Inflammatory macrophage treated with lipopolysaccharide for 1 hour (primary cell): ENCODE data around the gene EPC2.
"Not testable (repeated sequence)": the region's sequence is repeated elsewhere in the genome, so short reads cannot be mapped to it uniquely, and the experiment has no call there.

Source experiments
- DNase-seq, 2 donors: peaks; one replicate each; pipeline ENCODE4 v3.0.0-alpha.2; 2020 to 2022

Gene EPC2

GRCh38 chr2:148730085-148730484, 85.5 kb downstream of the EPC2 start:
- no peak for DNase-seq

DNA sequence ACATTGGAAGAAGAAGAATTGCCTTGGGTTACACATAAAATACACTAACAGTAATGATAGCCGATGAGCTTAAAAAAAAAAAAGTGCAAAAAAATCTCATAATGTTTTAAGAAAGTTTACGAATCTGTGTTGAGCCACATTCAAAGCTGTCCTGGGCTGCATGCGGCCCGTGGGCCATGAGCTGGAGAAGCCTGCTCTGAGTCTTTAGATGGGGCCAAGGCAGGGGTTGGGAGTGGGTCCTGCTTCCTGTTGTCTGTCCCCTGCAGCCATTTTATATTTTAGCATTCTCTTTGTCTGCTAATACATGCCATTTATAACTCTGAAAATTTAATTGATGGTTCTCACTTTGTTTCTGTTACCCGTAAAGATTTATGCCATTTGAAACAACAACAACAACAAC, 93.2 kb downstream of the EPC2 start:
- no peak for DNase-seq

DNA sequence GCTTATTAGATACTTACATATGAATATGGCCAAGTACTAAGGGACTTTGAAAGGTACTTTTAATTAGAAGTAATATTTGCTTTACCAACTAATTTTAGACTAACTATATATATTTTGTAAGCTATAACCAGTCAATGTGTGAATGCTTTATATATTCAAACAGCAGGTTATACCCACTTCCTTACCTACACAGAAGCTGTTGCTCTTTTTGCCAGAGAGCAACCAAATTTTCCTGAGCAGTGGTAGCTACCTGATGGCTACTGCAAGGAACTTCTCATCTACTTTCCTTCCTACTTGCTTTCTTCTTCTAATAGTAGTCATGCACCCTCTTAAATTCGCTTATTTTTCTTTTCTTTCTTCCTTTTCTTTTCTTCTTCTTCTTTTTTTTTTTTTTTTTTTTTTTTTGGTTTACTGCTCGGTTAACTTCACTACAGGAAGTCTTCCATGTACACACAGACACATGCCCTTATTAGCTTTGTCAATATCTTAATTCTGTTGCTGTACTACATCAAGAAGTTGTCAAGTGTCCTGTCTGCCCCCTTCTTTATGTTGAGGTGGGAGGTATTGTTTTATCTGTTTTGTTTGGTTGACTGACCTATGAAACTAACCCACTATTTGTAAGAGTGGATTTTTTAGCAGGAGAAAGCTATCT, 95.0 kb downstream of the EPC2 start:
- DNase-seq: no peak

DNA sequence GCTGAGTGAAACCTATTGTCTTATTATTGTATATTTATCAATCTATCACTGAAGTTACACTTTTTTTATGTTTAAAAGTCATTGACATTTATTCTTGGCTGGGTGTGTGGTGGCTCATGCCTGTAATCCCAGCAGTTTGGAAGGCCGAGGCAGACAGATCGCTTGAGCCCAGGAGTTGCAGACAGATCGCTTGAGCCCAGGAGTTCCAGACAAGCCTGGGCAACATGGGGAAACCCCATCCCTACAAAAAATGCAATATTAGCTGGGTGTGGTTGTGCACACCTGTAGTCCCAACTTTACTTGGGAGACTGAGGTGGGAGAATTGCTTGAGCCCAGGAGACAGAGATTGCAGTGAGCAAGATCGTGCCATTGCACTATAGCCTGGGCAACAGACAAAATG, 97.8 kb downstream of the EPC2 start:
- no peak for DNase-seq

DNA sequence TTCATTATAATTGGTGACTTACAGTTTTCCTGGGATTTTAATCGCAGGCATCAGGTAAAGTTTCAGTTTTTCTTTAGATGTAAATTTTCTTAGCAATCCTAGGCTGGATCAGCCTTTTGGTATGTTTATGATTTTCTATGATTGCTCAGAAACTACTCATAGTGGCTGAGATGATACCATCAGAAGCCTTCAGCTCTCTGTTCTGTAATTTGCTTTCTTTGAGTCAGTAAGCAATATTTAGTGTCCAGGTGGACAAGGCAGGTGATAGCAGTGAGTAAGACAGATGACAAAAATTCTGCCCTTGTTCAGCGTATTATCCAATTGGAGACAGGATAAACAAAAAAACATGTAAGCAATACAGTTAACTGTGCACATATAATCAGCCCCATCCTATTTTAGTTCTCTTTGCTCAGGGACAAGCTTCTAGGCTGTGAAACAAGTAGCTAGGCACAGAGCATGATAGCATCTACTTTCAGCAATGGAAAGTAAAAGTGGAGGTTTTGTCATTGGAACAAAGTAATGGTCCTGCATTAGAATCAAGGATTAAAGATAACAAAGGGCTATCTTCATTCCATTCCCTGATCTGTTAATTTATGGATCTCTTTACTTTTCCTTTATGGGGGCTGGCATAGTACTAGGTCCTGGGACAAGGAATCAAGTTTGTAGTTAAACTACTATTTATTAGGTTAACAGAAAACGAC, 100.8 kb downstream of the EPC2 start:
- no peak for DNase-seq

DNA sequence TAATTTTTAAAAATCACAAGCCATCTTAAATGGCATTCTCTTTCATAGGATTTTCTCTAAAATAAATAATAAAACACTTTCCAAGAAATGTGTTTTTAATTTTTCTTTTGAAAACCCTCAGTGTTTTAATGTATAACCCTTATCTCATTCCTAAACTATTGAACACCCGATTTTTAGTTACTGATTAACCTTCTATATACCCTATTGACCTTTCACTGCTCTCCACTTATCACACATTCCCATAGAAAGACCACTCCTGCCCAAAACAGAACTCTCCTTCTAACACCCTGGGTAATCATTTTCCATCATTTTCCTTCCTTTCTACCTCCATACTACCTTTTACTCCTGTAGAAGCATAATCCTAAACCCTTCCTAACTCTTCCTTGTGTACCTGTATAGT, 102.4 kb downstream of the EPC2 start:
- no peak for DNase-seq

GRCh38 chr2:148751907-148752306, 107.4 kb downstream of the EPC2 start:
- no peak for DNase-seq

- no peak for DNase-seq
These were observed 108.4 kb downstream of the EPC2 start for GRCh38 chr2:148752977-148753376.

DNA sequence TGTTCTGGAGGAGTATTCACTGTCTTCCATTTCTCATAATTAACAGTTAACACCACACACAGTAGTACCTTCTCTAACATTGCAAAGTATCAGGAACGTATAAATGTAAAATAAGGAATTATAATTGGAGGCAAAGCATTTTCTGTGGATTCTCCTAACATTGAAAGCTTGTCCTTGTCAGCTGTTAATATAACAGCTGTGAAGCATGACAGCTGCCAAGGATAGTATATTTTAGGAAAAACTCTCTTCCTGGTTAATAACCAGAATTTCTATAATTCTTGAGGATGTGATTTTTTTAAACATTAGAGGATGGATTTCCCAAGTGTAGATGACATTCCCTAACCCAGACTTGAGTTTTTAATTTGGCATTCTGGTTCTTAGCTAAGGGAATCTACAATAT, 110.3 kb downstream of the EPC2 start:
- no peak for DNase-seq

GRCh38 chr2:148756292-148756975, 111.9 kb downstream of the EPC2 start:
- DNase-seq: peak; percentile 4 to 10

DNA sequence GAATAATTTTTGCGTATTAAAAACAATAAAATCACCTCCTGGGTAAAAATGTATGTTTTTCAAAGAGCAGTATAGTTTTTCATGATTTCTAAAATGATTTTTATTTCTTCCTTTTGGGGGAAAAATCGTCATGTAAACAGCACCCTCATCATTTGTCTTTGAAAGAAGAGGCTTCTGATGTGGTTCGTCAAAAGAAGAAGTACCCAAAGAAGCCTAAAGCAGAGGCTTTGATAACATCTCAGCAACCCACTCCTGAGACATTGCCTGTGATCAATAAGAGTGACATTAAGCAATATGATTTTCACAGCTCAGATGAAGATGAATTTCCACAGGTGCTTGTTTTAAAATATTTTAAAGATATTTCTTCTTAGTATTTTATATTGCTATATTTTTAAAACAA, 120.3 kb downstream of the EPC2 start:
- DNase-seq: no peak

DNA sequence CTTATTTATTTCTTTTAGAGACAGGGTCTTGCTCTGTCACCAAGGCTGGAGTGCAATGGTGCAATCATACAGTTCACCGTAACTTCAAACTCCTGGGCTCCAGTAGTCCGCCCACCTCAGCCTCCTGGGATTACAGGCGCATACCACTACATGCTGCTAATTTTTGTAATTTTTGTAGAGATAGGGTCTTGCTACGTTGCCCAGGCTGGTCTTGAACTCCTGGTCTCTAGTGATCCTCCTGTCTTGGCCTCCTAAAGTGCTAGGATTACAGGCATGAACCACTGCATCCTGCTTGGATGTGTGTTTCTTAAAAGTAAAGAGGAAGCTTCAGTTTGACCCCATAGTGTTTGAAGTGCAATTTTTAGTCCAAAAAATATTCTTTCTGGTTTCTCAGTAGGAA, 125.5 kb downstream of the EPC2 start:
- DNase-seq: no peak

GRCh38 chr2:148781544-148781943, 137.0 kb downstream of the EPC2 start:
- DNase-seq: no peak

DNA sequence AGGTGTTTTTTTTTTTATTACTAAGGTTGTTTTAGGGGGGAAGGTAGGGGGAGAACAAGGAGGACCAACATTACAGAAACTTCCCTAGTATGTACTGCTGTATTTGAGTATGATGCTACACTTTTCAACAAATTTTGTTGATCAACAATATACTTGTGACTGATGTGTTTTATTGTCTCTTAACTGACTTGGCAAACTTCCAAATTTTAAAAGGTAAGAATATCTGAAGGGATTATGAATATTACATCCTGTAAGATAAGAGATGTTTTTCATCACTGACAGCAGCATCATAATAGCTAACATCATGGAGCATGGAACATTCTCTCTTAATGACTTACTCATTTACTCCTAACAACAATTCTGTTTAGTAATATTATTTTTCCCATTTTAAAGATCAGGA, 144.5 kb downstream of the EPC2 start:
- no peak for DNase-seq

DNA sequence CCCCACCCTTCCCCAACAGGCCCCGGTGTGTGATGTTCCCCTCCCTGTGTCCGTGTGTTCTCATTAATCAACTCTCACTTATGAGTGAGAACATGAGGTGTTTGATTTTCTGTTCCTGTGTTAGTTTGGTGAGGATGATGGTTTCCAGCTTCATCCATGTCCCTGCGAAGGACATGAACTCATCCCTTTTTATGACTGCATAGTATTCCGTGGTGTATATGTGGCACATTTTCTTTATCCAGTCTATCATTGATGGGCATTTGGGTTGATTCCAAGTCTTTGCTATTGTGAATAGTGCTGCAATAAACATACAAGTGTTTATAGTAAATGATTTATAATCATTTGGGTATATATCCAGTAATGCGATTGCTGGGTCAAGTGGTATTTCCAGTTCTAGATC, 145.6 kb downstream of the EPC2 start:
- not testable (repeated sequence) for DNase-seq

DNA sequence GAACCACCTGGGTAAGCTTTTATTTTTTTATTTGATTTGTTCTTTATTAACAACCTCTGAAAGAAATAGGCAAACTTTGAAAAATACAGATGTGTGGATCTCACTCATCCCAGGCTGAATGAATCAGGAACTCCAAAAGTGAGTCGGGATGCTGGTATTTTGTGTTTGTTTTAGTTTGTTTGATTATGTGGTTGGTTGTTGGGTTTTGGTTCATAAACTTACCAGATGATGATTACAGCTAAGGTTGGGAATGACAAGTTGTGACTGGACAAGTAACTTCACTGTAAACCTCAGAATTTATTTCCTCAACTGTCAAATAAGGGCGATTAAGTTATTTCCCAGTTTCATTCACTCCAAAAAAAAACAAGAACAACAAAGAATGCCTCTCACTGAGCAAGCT, 150.0 kb downstream of the EPC2 start:
- DNase-seq: no peak

DNA sequence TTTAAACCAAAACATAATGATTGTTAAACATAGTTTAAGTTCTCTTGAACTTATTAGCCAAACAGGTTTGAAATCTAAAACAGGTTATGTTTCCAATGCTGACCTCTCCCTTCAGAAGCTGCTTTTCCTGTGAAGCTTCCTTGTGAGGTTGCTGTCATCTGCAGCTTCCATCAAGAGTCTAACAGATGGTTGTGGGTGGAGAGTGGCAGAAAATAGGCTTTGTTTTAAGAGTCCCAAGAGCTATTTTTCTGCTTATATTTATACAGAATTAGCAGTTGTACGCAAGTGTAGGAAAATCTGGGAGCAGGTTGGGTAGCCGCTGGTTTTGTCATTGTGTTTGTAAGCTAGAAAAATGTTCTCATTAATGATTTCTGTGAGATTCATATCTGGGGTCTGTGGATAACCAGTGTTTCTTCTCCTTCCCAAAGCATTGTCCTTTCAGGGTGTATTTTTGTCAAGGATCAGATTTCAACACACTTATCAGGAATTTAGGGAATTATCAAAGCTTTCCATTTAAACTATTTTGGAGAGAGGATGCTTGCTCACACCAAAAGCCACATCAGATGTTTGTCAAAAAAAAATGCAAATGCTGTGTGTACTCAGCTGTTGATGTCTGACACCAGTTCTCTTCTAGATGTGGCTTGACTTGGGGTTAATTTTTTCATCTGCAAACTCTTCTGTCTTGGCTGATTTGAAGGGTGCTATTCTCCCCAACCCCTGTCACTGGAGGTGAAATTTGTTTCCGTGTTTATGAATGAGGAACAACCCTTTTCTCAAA, 152.4 kb downstream of the EPC2 start:
- DNase-seq: no peak

- no peak for DNase-seq
These were observed 158.1 kb downstream of the EPC2 start for GRCh38 chr2:148802448-148803220.

GRCh38 chr2:148810081-148810480, 165.5 kb downstream of the EPC2 start:
- DNase-seq: no peak

- no peak for DNase-seq
These were observed 167.8 kb downstream of the EPC2 start for GRCh38 chr2:148812306-148812705.

DNA sequence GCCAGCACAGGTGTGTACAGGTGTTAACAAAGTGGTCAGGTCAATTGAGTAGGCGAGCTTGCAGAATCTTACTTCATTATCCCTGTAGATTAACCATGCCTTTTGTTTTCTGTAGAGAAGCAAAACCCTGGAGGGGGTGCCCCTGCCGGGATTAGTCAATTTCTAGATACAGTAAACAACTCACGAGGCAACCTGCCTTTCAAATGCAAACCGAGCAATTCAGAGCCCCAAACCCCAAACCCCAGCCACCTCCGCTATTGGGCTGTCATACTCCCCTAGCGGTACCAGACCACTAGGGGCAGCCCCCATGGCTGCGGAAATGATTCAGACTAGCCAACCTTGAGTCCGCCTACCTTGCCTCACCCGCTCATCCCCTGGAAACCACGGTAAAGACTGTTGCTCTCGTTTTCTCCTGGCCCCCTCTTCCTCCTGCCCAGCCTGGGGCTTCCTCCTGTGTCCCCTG, 169.1 kb downstream of the EPC2 start:
- DNase-seq: no peak

- DNase-seq: no peak
These were observed 169.8 kb downstream of the EPC2 start for GRCh38 chr2:148814143-148814859.
